Measurements from ENCODE around the gene RTP3.

- TF ChIP-seq EZH2phosphoT487 (IDR thresholded peaks at IDR 0.05; ENCODE audit: borderline replicate concordance, low read depth) (no peak), PBX3 (IDR thresholded peaks at IDR 0.05) (no peak), RCOR1 (IDR thresholded peaks at IDR 0.05; ENCODE audit: low read length) (no peak), MAX (IDR thresholded peaks at IDR 0.05; ENCODE audit: low read depth) (no peak), EP300 (IDR thresholded peaks at IDR 0.05; ENCODE audit: borderline replicate concordance in 1 of 2, low read depth in 1 of 2, low read length in 1 of 2) (no peak), POLR2AphosphoS5 (IDR thresholded peaks at IDR 0.05; ENCODE audit: low read depth, low read length) (no peak)
- TF ChIP-seq, protein P1, sequence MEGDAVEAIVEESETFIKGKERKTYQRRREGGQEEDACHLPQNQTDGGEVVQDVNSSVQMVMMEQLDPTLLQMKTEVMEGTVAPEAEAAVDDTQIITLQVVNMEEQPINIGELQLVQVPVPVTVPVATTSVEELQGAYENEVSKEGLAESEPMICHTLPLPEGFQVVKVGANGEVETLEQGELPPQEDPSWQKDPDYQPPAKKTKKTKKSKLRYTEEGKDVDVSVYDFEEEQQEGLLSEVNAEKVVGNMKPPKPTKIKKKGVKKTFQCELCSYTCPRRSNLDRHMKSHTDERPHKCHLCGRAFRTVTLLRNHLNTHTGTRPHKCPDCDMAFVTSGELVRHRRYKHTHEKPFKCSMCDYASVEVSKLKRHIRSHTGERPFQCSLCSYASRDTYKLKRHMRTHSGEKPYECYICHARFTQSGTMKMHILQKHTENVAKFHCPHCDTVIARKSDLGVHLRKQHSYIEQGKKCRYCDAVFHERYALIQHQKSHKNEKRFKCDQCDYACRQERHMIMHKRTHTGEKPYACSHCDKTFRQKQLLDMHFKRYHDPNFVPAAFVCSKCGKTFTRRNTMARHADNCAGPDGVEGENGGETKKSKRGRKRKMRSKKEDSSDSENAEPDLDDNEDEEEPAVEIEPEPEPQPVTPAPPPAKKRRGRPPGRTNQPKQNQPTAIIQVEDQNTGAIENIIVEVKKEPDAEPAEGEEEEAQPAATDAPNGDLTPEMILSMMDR (IDR thresholded peaks at IDR 0.05): no peak
Observed at GRCh38 chr3:46542801-46543201, 45.0 kb downstream of the RTP3 start.
